ENCODE data around the gene CAPZB. TPM values are rescaled to one million over a fixed set of nuclear protein-coding genes. Genes with fewer than 3 reads are reported as not detected.
A peak's percentile ranks its signal among the peaks of the same experiment; 100 is the strongest.

CAPZB gene
- polyA plus RNA-seq, 2 donors, result 221 to 272 TPM

DNA sequence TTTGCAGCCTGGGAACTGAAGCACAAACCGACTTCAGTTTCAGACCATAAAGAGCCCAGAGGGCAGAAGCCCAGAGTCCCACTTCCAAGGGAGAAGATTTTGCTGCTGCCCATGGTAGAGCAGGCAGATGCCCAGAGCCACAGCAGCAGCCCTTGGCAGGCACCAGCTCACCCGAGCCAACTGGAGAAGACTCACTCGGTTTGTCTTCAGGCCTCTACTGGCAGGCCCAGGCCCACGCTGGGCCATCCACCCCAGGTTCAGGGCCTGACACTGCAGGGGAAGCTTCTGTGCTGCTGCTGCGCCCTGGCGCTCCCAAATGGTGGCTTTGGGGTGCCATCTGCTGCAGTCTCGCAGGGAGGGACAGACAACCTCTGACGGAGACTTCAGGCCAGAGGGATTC is 139.9 kb downstream of the CAPZB start:
- 65 to 75% methylated on average over 8 of the region's 8 CpGs for WGBS, 2 donors

DNA sequence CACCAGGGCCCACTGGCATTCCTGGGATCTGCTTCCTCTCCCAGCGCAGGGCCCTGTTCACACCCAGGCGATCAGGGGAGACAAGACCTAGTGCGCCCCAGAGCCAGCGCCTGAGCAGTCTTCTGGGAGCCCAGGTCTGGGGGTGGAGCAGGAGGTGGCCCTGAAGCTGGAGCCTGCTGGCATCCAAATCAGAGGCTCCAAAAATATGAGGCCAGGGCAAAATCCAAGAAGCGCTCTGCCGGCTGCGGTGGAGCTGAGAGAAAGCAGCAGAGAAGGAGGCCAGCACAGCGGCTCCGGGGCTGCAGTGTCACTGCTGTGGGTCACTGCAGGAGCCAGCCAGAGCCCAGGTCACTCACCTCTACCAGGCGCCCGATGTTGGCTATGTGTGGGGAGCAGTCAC is 140.5 kb downstream of the CAPZB start:
- Histone ChIP-seq H3K9me3 (ENCODE audit: control insufficient read depth in 2 of 2, insufficient read depth in 1 of 2, low read depth in 1 of 2, low read length in 1 of 2) (no peaks in the 10 kb centered on the region), H3K4me1 (ENCODE audit: control insufficient read depth in 2 of 2, insufficient read depth in 2 of 2, low read length in 1 of 2) (peaks cover 0 to 11% of the 10 kb centered on the region in 2 donors), H3K4me3 (ENCODE audit: low read depth in 1 of 2, low read length in 2 of 2) (no peak overlapping the region), H3K27ac (ENCODE audit: low read depth in 2 of 2, low read length in 1 of 2) (peak overlapping the region in 1 of 2 donors; percentile 34), H3K36me3 (ENCODE audit: control insufficient read depth in 2 of 2, insufficient read depth in 2 of 2, low read length in 1 of 2) (peaks cover 5 to 48% of the 10 kb centered on the region in 2 donors), H3K27me3 (ENCODE audit: control insufficient read depth in 1 of 2, insufficient read depth in 2 of 2, low read length in 2 of 2) (no peaks in the 10 kb centered on the region)
- whole genome bisulfite sequencing, 2 donors, result 69 to 81% methylated on average over 11 of the region's 11 CpGs

More for the DNA sequence above, 139.9 kb downstream of the CAPZB start:
- no peaks in the 10 kb centered on the region for H3K9me3 ChIP-seq (ENCODE audit: control insufficient read depth in 2 of 2, insufficient read depth in 1 of 2, low read depth in 1 of 2, low read length in 1 of 2)
- peaks cover 2 to 11% of the 10 kb centered on the region in 2 donors for H3K4me1 ChIP-seq (ENCODE audit: control insufficient read depth in 2 of 2, insufficient read depth in 2 of 2, low read length in 1 of 2)
- no peaks in the 10 kb centered on the region for H3K27me3 ChIP-seq (ENCODE audit: control insufficient read depth in 1 of 2, insufficient read depth in 2 of 2, low read length in 2 of 2)
- peaks cover 5 to 50% of the 10 kb centered on the region in 2 donors for H3K36me3 ChIP-seq (ENCODE audit: control insufficient read depth in 2 of 2, insufficient read depth in 2 of 2, low read length in 1 of 2)
- H3K27ac ChIP-seq (ENCODE audit: low read depth in 2 of 2, low read length in 1 of 2), result peak overlapping the region; percentile 8 to 58
- H3K4me3 ChIP-seq (ENCODE audit: low read depth in 1 of 2, low read length in 2 of 2), result no peak overlapping the region

DNA sequence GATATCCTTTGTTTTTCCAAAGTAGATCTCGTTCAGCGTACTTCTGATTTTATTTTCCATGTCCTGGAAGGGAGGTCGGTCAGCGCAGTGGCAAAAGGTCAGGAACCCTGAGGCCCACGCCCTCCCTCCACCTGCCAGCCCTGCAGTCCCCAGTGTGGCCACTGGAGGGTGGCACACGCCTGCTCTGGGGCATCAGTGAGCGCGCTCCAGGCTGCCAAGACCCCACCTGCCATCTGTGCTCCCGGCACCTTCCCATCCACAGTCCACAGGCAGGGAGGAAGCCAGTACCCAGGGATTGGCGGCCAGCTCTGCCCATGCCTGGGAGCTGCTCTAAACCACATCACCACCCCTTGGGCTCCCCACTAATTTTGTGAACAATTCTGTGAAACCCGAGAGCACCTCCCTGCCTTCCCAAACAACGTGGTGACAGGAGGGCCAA is 140.9 kb downstream of the CAPZB start:
- Histone ChIP-seq H3K27ac (ENCODE audit: low read depth in 2 of 2, low read length in 1 of 2) (peak overlapping the region in 1 of 2 donors; percentile 34), H3K36me3 (ENCODE audit: control insufficient read depth in 2 of 2, insufficient read depth in 2 of 2, low read length in 1 of 2) (peaks cover 9 to 49% of the 10 kb centered on the region in 2 donors), H3K9me3 (ENCODE audit: control insufficient read depth in 2 of 2, insufficient read depth in 1 of 2, low read depth in 1 of 2, low read length in 1 of 2) (no peaks in the 10 kb centered on the region), H3K4me1 (ENCODE audit: control insufficient read depth in 2 of 2, insufficient read depth in 2 of 2, low read length in 1 of 2) (peaks cover 0 to 8% of the 10 kb centered on the region in 2 donors), H3K4me3 (ENCODE audit: low read depth in 1 of 2, low read length in 2 of 2) (no peak overlapping the region), H3K27me3 (ENCODE audit: control insufficient read depth in 1 of 2, insufficient read depth in 2 of 2, low read length in 2 of 2) (no peaks in the 10 kb centered on the region)
- WGBS, 2 donors, result 36 to 46% methylated on average over 12 of the region's 12 CpGs

DNA sequence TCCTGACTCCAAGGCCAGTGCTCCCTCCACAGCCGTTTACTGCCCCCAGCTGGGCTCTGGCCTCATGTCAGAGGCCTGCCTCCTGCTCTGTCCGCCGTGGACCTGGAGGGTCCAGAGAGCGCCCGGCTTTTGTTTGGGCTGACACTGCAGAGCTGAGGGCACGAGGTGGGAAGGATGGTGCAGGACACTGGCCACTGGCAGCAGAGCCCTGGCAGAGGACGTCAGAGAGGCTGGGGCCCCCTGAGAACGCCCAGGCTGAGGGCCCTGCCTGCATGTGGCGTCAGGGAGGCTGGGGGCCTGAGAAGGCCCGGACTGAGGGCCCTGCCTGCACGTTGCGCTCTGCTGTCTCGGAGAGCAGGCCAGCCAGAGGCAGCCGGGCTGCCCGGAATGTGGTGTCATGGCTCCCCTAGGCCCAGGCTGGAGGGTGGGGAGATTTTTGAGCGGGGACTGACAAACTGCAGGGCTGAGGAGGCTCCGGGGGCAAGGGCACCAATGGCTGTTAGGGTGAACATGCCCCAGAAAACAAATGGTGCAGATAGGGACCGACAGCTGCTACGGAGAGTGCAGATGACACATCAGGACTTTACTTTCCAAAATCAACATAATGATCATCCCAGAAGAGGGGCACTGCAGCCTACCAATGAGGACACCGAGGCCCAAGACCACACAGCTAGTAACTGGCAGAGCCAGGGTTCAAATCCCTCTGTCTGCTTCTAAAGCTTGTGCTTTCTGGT is 141.6 kb downstream of the CAPZB start:
- Histone ChIP-seq H3K27ac (ENCODE audit: low read depth in 2 of 2, low read length in 1 of 2) (no peak overlapping the region), H3K4me1 (ENCODE audit: control insufficient read depth in 2 of 2, insufficient read depth in 2 of 2, low read length in 1 of 2) (peaks cover 0 to 4% of the 10 kb centered on the region in 2 donors), H3K36me3 (ENCODE audit: control insufficient read depth in 2 of 2, insufficient read depth in 2 of 2, low read length in 1 of 2) (peaks cover 9 to 49% of the 10 kb centered on the region in 2 donors), H3K9me3 (ENCODE audit: control insufficient read depth in 2 of 2, insufficient read depth in 1 of 2, low read depth in 1 of 2, low read length in 1 of 2) (no peaks in the 10 kb centered on the region), H3K4me3 (ENCODE audit: low read depth in 1 of 2, low read length in 2 of 2) (no peak overlapping the region), H3K27me3 (ENCODE audit: control insufficient read depth in 1 of 2, insufficient read depth in 2 of 2, low read length in 2 of 2) (no peaks in the 10 kb centered on the region)
- 81 to 86% methylated on average over 20 of the region's 20 CpGs for WGBS, 2 donors

DNA sequence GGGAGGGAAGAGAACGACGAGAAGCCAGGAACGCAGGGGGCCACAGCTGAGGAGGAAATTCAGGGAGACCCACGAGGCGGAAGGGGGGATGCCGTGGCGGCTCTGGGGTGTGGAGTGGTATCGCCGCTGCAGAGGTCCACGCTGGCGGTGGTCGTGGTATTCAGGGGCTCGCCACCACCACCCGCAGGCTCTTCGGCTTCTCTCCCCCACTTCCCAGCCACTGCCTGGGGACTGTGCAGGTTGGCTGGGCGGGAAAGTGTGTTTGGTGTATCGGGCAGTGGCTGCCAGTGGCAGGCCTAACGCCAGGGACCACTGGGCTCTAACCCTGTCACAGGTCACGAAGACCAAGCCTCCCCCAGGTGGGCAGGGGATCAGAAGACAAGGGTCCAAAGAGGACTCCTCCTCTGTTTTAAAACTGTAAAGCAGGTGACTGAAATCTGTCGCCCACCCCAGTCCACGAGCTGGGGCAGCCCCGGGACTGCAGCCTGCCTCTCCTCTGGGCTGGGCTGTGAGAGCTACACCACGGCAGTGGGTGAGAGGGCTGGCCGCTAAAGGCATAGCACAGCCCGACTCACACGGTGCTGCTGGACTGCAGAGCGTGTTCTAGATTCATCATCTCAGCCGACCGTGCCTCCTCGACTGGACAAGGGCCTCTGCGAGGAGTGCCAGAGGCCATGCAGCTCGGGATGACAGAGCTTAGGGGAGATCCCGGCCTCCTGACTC is 142.3 kb downstream of the CAPZB start:
- 82 to 85% methylated on average over 33 of the region's 33 CpGs for WGBS, 2 donors
- Histone ChIP-seq H3K9me3 (ENCODE audit: control insufficient read depth in 2 of 2, insufficient read depth in 1 of 2, low read depth in 1 of 2, low read length in 1 of 2) (no peaks in the 10 kb centered on the region), H3K4me1 (ENCODE audit: control insufficient read depth in 2 of 2, insufficient read depth in 2 of 2, low read length in 1 of 2) (peaks cover 0 to 4% of the 10 kb centered on the region in 2 donors), H3K27ac (ENCODE audit: low read depth in 2 of 2, low read length in 1 of 2) (no peak overlapping the region), H3K27me3 (ENCODE audit: control insufficient read depth in 1 of 2, insufficient read depth in 2 of 2, low read length in 2 of 2) (no peaks in the 10 kb centered on the region), H3K4me3 (ENCODE audit: low read depth in 1 of 2, low read length in 2 of 2) (no peak overlapping the region), H3K36me3 (ENCODE audit: control insufficient read depth in 2 of 2, insufficient read depth in 2 of 2, low read length in 1 of 2) (peaks cover 9 to 55% of the 10 kb centered on the region in 2 donors)

DNA sequence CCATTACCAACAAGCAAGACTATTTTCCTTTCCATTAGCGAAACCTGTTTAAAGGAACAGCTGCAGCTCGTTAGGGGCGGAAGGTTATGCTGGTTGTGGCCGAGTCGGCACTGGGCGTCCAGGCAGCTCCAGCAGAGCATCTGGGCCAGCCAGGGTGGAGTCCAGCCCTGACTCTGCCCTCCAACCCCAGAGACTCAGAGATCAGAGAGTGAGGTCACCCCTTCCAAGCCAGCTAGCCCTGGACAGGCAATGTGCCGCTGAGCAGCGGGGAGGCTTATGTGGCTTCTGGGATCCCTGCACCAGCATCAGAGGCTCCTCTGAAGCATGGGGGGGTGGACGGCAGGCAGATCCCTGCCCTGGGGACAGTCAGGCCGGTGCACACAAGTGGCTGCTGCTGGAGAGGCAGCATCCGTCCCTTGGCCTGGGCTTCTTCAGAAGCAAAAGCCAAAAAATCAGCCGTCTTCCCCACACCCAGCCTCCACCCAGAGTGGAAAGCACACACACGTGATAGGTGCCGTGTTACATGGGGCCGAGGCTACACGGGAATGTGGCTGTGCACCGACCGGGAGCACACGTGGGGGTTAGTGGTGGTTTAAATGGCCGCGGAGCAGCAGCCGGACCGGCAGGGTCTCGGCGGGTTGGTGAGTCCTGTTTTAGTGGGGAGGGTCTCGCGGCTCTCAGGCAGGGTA is 143.1 kb downstream of the CAPZB start:
- Histone ChIP-seq H3K27ac (ENCODE audit: low read depth in 2 of 2, low read length in 1 of 2) (no peak overlapping the region), H3K4me3 (ENCODE audit: low read depth in 1 of 2, low read length in 2 of 2) (no peak overlapping the region), H3K36me3 (ENCODE audit: control insufficient read depth in 2 of 2, insufficient read depth in 2 of 2, low read length in 1 of 2) (peaks cover 9 to 55% of the 10 kb centered on the region in 2 donors), H3K9me3 (ENCODE audit: control insufficient read depth in 2 of 2, insufficient read depth in 1 of 2, low read depth in 1 of 2, low read length in 1 of 2) (no peaks in the 10 kb centered on the region), H3K4me1 (ENCODE audit: control insufficient read depth in 2 of 2, insufficient read depth in 2 of 2, low read length in 1 of 2) (peaks cover 0 to 4% of the 10 kb centered on the region in 2 donors), H3K27me3 (ENCODE audit: control insufficient read depth in 1 of 2, insufficient read depth in 2 of 2, low read length in 2 of 2) (no peaks in the 10 kb centered on the region)
- 81% methylated on average over 27 of the region's 27 CpGs for WGBS, 2 donors

DNA sequence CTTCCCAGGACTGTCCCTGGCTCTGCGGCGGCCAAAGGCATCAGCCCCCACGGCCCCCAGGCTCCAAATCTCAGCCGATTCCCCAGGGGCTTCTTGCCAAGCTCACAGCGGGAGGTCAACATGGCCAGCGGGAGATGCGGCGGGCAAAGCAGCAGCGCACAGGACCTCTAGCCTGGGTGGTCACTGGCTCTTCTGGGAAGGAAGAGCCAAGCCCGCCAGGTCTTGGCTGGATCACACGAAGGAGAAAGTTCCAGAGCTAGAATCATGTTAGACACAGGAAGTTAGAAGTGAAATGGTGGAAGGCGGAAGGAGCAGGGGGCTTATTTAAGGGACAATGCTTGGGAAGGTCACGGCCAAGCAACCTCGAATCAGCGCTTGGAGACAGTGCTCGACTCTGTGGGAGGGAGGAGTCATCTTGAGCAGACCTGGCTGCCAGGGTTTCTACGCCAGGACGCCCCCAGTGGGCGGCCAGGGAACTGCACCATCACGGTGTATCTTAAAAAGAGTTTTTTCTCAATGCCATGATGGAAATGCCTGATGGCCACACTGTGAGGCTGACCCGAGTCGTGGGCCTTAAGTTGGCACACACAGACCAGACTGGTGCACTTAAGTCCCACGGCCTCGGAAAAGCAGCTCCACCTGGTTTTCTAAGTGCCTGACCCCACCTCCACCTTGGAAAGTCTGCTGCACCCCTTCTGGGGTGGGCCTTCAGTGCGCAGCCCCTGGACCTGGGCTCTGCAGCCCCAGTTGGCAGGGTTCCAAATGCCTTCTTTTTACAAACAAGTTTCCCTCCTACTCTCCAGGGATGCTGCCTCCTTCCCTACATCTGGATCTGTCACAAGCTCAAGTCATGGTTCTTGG is 143.9 kb downstream of the CAPZB start:
- Histone ChIP-seq H3K4me3 (ENCODE audit: low read depth in 1 of 2, low read length in 2 of 2) (no peak overlapping the region), H3K27ac (ENCODE audit: low read depth in 2 of 2, low read length in 1 of 2) (peak overlapping the region in 1 of 2 donors; percentile 15), H3K36me3 (ENCODE audit: control insufficient read depth in 2 of 2, insufficient read depth in 2 of 2, low read length in 1 of 2) (peaks cover 9 to 55% of the 10 kb centered on the region in 2 donors), H3K9me3 (ENCODE audit: control insufficient read depth in 2 of 2, insufficient read depth in 1 of 2, low read depth in 1 of 2, low read length in 1 of 2) (no peaks in the 10 kb centered on the region), H3K4me1 (ENCODE audit: control insufficient read depth in 2 of 2, insufficient read depth in 2 of 2, low read length in 1 of 2) (peaks cover 0 to 4% of the 10 kb centered on the region in 2 donors), H3K27me3 (ENCODE audit: control insufficient read depth in 1 of 2, insufficient read depth in 2 of 2, low read length in 2 of 2) (no peaks in the 10 kb centered on the region)
- 59 to 60% methylated on average over 25 of the region's 25 CpGs for WGBS, 2 donors

DNA sequence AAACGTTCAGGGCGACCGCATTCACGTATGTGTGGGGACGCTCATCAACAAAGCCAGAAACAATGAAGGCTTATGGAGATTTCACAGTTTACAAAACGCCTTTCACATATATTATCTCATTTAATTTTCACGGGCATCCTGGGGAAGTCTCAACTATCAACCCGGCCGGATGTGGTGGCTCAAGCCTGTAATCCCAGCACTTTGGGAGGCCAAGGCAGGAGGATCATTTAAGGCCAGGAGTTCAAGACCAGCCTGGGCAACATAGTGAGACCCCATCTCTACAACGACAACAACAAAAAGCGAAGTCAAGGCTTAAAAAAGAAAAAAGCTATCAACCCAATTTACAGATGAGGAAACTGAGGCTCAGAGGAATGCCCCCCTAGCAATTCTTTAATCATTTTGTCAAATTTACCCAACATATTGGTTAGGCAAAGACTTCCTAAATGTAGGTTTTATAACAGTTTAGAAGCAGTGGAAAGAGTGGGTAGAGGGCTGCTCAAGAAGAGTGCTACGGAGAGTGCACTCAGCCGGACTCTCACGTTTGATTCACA is 144.9 kb downstream of the CAPZB start:
- Histone ChIP-seq H3K27me3 (ENCODE audit: control insufficient read depth in 1 of 2, insufficient read depth in 2 of 2, low read length in 2 of 2) (no peaks in the 10 kb centered on the region), H3K27ac (ENCODE audit: low read depth in 2 of 2, low read length in 1 of 2) (no peak overlapping the region), H3K36me3 (ENCODE audit: control insufficient read depth in 2 of 2, insufficient read depth in 2 of 2, low read length in 1 of 2) (peaks cover 9 to 51% of the 10 kb centered on the region in 2 donors), H3K4me3 (ENCODE audit: low read depth in 1 of 2, low read length in 2 of 2) (no peak overlapping the region), H3K9me3 (ENCODE audit: control insufficient read depth in 2 of 2, insufficient read depth in 1 of 2, low read depth in 1 of 2, low read length in 1 of 2) (no peaks in the 10 kb centered on the region), H3K4me1 (ENCODE audit: control insufficient read depth in 2 of 2, insufficient read depth in 2 of 2, low read length in 1 of 2) (peaks cover 0 to 4% of the 10 kb centered on the region in 2 donors)
- 92 to 95% methylated on average over 14 of the region's 14 CpGs for WGBS, 2 donors

Measured in esophagus (tissue), 2 donors.